ENCODE measurements around the gene KRT72. TPM values are rescaled to one million over a fixed set of nuclear protein-coding genes. Genes with fewer than 3 reads are reported as not detected.

The KRT72 gene
- total RNA-seq, 1 experiment from 2014 or later, result 0.17 TPM

DNA sequence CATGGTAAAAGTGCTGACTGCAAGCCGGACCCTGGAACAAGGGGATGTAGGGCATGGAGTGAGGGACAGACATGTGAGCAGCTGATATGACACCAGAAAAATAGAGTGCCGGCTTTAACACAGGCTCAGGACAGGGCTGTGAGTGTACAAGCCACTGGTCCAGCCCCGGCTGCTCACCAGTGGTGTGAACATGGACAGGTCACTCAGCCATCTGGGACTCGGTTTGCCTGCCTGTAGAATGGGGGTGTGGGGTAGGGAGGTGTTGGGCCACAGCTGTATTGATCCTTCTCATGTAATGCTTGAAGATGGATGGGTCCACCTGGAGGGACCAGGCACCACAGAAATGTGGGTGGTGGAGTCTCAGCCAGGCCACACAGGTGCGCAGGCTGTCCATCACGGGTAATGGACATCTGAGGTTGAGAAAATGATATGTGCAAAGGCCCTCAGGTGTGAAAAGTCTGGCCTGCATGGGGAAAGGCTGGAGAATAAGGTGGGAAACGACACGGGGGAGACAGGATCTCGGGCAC lies 17.0 kb downstream of the KRT72 start (continued):
- TF ChIP-seq ATF3 (IDR thresholded peaks at IDR 0.05), result no peak
- TF ChIP-seq YY1 (IDR thresholded peaks at IDR 0.05; ENCODE audit: extremely low read depth, insufficient replicate concordance, low read depth, low read length), result no peak
- TF ChIP-seq CEBPB (IDR thresholded peaks at IDR 0.05; ENCODE audit: low read depth), result no peak

GRCh38 chr12:52582971-52583456 lies 18.2 kb downstream of the KRT72 start:
- Histone ChIP-seq H3K9ac (ENCODE audit: low read length) (no peak overlapping the region), H3K9me3 (ENCODE audit: control insufficient read depth in 1 of 2, insufficient read depth in 1 of 2, low read depth in 1 of 2, low read length in 2 of 2) (no peaks in the 10 kb centered on the region), H3K4me1 (ENCODE audit: control insufficient read depth in 1 of 2, insufficient read depth in 2 of 2, low read length in 2 of 2) (peaks cover 0 to 40% of the 10 kb centered on the region in 2 experiments; a peak in 3 of 4 replicates), H3K79me2 (ENCODE audit: insufficient read depth, low read length) (no peaks in the 10 kb centered on the region), H3K27ac (ENCODE audit: low read depth, low read length) (no peak overlapping the region), H3K4me2 (ENCODE audit: low read length) (peak overlapping the region; percentile 29; the same call in 1 of the 2 replicates), H4K20me1 (ENCODE audit: insufficient read depth) (no peaks in the 10 kb centered on the region), H3K9me2 (ENCODE audit: insufficient read depth) (no peaks in the 10 kb centered on the region), H3K4me3 (replicated peaks in 1 of 2; ENCODE audit: low read depth in 1 of 2, low read length in 2 of 2) (no peak overlapping the region), H2AFZ (ENCODE audit: low read depth, low read length, poor library complexity, severe bottlenecking) (no peak overlapping the region), H3K36me3 (ENCODE audit: control insufficient read depth in 1 of 2, insufficient read depth in 2 of 2, low read length in 2 of 2) (no peaks in the 10 kb centered on the region), H3K27me3 (ENCODE audit: insufficient read depth, low read length) (no peaks in the 10 kb centered on the region)
- POLR2A ChIA-PET, result no interaction called here
- RAD21 ChIA-PET (ENCODE audit: low non-redundant PET in 1 of 2, low total read pairs in 2 of 2, uncharacterized antibody in 2 of 2, unreplicated experiment in 2 of 2), result interaction anchor here (2.0 to 2.5 kb wide), 3 partner anchors 288 to 297 kb away, joined by 5 to 7 read pairs (median 7); no protein-coding TSS in a partner anchor
- TF ChIP-seq ZNF274 (IDR thresholded peaks at IDR 0.05; ENCODE audit: low read depth, low read length), result no peak
- TF ChIP-seq SRF (IDR thresholded peaks at IDR 0.05; ENCODE audit: low read depth), result no peak
- TF ChIP-seq RAD21 (IDR thresholded peaks at IDR 0.05; ENCODE audit: low read depth), result peak; percentile 93
- TF ChIP-seq EZH2 (IDR thresholded peaks at IDR 0.05), result no peak
- TF ChIP-seq, protein P1, sequence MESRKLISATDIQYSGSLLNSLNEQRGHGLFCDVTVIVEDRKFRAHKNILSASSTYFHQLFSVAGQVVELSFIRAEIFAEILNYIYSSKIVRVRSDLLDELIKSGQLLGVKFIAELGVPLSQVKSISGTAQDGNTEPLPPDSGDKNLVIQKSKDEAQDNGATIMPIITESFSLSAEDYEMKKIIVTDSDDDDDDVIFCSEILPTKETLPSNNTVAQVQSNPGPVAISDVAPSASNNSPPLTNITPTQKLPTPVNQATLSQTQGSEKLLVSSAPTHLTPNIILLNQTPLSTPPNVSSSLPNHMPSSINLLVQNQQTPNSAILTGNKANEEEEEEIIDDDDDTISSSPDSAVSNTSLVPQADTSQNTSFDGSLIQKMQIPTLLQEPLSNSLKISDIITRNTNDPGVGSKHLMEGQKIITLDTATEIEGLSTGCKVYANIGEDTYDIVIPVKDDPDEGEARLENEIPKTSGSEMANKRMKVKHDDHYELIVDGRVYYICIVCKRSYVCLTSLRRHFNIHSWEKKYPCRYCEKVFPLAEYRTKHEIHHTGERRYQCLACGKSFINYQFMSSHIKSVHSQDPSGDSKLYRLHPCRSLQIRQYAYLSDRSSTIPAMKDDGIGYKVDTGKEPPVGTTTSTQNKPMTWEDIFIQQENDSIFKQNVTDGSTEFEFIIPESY (IDR thresholded peaks at IDR 0.05; ENCODE audit: extremely low read depth, insufficient replicate concordance, low read length), result no peak
- no peak for TF ChIP-seq TCF7L2 (IDR thresholded peaks at IDR 0.05; ENCODE audit: borderline replicate concordance, extremely low read depth, insufficient read depth, insufficient read length)
- TF ChIP-seq CTCF (IDR thresholded peaks at IDR 0.05 in 2 of 3, conservative IDR thresholded peaks at IDR 0.05 in 1 of 3; ENCODE audit: borderline replicate concordance in 1 of 3, insufficient read depth in 1 of 3, low read depth in 2 of 3, low read length in 2 of 3), result peak; percentile 73 to 95 (median 79)
- TF ChIP-seq CEBPB (IDR thresholded peaks at IDR 0.05; ENCODE audit: low read depth), result no peak
- DNase-seq (ENCODE audit: low read depth, low spot score) (peak; percentile 36), ATAC-seq (peak; percentile 96)
- no TSS peak for BruUV-seq (replicated peaks)
- CTCF ChIA-PET, result interaction anchor here (0.9 to 4.6 kb wide), 8 partner anchors 9 to 397 kb away, joined by 3 to 29 read pairs (median 11); no protein-coding TSS in a partner anchor
- intact Hi-C loops (cut with micrococcal nuclease), result loop anchor here (1.0 to 5.0 kb wide), 7 partner anchors 191 to 440 kb away; no protein-coding TSS in a partner anchor

Data from HCT116 (cell line).